ENCODE results near the gene CABCOCO1. TPM values are rescaled to one million over a fixed set of nuclear protein-coding genes. Genes with fewer than 3 reads are reported as not detected.
A peak's percentile ranks its signal among the peaks of the same experiment; 100 is the strongest.

Gene CABCOCO1
- total and polyA plus RNA-seq, 9 of the 15 experiments (the other 6 are each of a cell fraction or from before 2014, with no cell fraction given): 0.04 TPM; not detected in 8

DNA sequence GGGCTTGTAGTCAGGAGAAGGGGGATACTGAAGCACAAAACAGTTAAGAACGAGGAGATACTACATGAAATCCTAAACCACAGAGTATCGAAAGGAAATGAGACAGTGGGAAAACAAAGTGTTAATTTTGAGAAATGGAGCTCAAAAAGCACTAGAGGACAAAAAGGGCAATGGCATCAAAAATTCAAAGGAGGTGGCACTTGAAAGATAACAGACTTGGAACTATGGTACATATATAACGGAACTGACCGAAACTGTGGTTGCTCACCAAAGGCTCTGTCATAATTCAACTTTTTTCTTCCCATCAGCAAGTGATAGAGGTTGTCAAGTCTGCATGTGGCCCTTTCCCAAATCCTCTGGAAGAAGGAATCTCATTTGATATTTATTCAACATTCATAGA lies 97.0 kb downstream of the CABCOCO1 start:
- Histone ChIP-seq H2AFZ (ENCODE audit: low read depth, low read length) (peak overlapping the region; percentile 37), H3K4me2 (ENCODE audit: insufficient read depth, low read length) (0 out of 2 replicates have a peak overlapping the region, but pooled peaks have one; percentile 1), H3K9ac (ENCODE audit: insufficient read depth in 1 of 2, low read depth in 2 of 2, low read length in 2 of 2) (no peak overlapping the region), H3K27ac (ENCODE audit: extremely low read depth, low read depth, low read length) (no peak overlapping the region), H3K9me3 (replicated peaks; ENCODE audit: control insufficient read depth, insufficient read depth, low read depth, low read length) (no peaks in the 10 kb centered on the region; the same call in 1 of the 2 replicates), H3K9me1 (ENCODE audit: control insufficient read depth, insufficient read depth, low read length) (no peaks in the 10 kb centered on the region), H3K79me2 (ENCODE audit: control insufficient read depth, insufficient read depth, low read length) (peaks cover 26% of the 10 kb centered on the region; the same call in 1 of the 3 replicates), H4K20me1 (replicated peaks; ENCODE audit: control insufficient read depth, insufficient read depth, low read length) (no peaks in the 10 kb centered on the region), H3K27me3 (ENCODE audit: control insufficient read depth in 2 of 2, insufficient read depth in 2 of 2, low read length in 2 of 2) (no peaks in the 10 kb centered on the region; a peak in 1 of 5 replicates), H3K4me3 (no peak overlapping the region), H3K4me1 (replicated peaks in 1 of 2; ENCODE audit: control insufficient read depth in 2 of 2, insufficient read depth in 2 of 2, low read length in 2 of 2) (peaks cover 0 to 59% of the 10 kb centered on the region in 2 experiments; a peak in 4 of 5 replicates), H3K36me3 (ENCODE audit: control insufficient read depth, insufficient read depth, low read length) (no peaks in the 10 kb centered on the region; the same call in 2 of the 3 replicates)
- ATAC-seq (no peak), FAIRE-seq (no peak), DNase-seq (ENCODE audit: extremely low read depth in 1 of 4, low spot score in 3 of 4) (no peak)
- POLR2A ChIA-PET: no interaction called here
- BruUV-seq (replicated peaks): no TSS peak
- WGBS (ENCODE audit: insufficient coverage, low coverage, missing lambda C conversion rate): 76% methylated on average over 4 of the region's 4 CpGs
- CTCF ChIA-PET (ENCODE audit: low intra/inter-chr PET ratio): no interaction called here
- intact Hi-C loops (cut with micrococcal nuclease) (no loop called here), in situ Hi-C loops (cut with MboI) (loop anchor here (25.0 kb wide), 1 partner anchor 1353 kb away; no protein-coding TSS in a partner anchor)
- TF ChIP-seq, protein P1, sequence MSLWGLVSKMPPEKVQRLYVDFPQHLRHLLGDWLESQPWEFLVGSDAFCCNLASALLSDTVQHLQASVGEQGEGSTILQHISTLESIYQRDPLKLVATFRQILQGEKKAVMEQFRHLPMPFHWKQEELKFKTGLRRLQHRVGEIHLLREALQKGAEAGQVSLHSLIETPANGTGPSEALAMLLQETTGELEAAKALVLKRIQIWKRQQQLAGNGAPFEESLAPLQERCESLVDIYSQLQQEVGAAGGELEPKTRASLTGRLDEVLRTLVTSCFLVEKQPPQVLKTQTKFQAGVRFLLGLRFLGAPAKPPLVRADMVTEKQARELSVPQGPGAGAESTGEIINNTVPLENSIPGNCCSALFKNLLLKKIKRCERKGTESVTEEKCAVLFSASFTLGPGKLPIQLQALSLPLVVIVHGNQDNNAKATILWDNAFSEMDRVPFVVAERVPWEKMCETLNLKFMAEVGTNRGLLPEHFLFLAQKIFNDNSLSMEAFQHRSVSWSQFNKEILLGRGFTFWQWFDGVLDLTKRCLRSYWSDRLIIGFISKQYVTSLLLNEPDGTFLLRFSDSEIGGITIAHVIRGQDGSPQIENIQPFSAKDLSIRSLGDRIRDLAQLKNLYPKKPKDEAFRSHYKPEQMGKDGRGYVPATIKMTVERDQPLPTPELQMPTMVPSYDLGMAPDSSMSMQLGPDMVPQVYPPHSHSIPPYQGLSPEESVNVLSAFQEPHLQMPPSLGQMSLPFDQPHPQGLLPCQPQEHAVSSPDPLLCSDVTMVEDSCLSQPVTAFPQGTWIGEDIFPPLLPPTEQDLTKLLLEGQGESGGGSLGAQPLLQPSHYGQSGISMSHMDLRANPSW (CRISPR knock-in tag; IDR thresholded peaks at IDR 0.05): no peak
- no peak for TF ChIP-seq MITF (IDR thresholded peaks at IDR 0.05)
- no peak for TF ChIP-seq THAP7 (CRISPR knock-in tag; IDR thresholded peaks at IDR 0.05)
- TF ChIP-seq SREBF2 (CRISPR knock-in tag; IDR thresholded peaks at IDR 0.05): no peak
- TF ChIP-seq, protein P2, sequence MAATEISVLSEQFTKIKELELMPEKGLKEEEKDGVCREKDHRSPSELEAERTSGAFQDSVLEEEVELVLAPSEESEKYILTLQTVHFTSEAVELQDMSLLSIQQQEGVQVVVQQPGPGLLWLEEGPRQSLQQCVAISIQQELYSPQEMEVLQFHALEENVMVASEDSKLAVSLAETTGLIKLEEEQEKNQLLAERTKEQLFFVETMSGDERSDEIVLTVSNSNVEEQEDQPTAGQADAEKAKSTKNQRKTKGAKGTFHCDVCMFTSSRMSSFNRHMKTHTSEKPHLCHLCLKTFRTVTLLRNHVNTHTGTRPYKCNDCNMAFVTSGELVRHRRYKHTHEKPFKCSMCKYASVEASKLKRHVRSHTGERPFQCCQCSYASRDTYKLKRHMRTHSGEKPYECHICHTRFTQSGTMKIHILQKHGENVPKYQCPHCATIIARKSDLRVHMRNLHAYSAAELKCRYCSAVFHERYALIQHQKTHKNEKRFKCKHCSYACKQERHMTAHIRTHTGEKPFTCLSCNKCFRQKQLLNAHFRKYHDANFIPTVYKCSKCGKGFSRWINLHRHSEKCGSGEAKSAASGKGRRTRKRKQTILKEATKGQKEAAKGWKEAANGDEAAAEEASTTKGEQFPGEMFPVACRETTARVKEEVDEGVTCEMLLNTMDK (IDR thresholded peaks at IDR 0.05; ENCODE audit: borderline replicate concordance, insufficient read depth, low read depth, low read length, poor library complexity, severe bottlenecking): no peak
- no peak for TF ChIP-seq KDM2B (CRISPR knock-in tag; IDR thresholded peaks at IDR 0.05)
- TF ChIP-seq ZNF277 (CRISPR knock-in tag; IDR thresholded peaks at IDR 0.05; ENCODE audit: borderline replicate concordance): no peak
- TF ChIP-seq TAF7 (tag; IDR thresholded peaks at IDR 0.05): no peak
- TF ChIP-seq RFX1 (IDR thresholded peaks at IDR 0.05): no peak
- TF ChIP-seq YBX1 (IDR thresholded peaks at IDR 0.05): no peak
- no peak for TF ChIP-seq HNRNPL (IDR thresholded peaks at IDR 0.05; ENCODE audit: low read depth, low read length)
- TF ChIP-seq ZNF232 (CRISPR knock-in tag; IDR thresholded peaks at IDR 0.05): no peak
- TF ChIP-seq ZNF146 (CRISPR knock-in tag; IDR thresholded peaks at IDR 0.05; ENCODE audit: unreplicated experiment): no peak
- TF ChIP-seq ZBTB1 (CRISPR knock-in tag; IDR thresholded peaks at IDR 0.05; ENCODE audit: borderline replicate concordance, low read depth): no peak

Data from K562 (cell line).